Stomach smooth muscle (tissue), 2 donors: ENCODE results near the gene CCDC78.
A peak's percentile ranks its signal among the peaks of the same experiment; 100 is the strongest.
"Not testable (repeated sequence)": the region's sequence is repeated elsewhere in the genome, so short reads cannot be mapped to it uniquely, and the experiment has no call there.

Source experiments
- H3K27ac ChIP-seq: one replicate; pipeline ENCODE4 v1.7.0; 2013; ENCODE audit warnings: mild to moderate bottlenecking, low read length, inconsistent platforms
- H3K27me3 ChIP-seq, 2 donors: one replicate each; pipeline ENCODE4 v1.7.0; 2013; ENCODE audit warnings: low read length in 2 of 2; ENCODE audit not compliant: insufficient read depth in 2 of 2, control insufficient read depth in 1 of 2
- H3K36me3 ChIP-seq, 2 donors: one replicate each; pipeline ENCODE4 v1.7.0; 2013; ENCODE audit warnings: low read length in 2 of 2; ENCODE audit not compliant: control insufficient read depth in 2 of 2, insufficient read depth in 2 of 2
- H3K4me1 ChIP-seq: one replicate; pipeline ENCODE4 v1.7.0; 2013; ENCODE audit warnings: low read length; ENCODE audit not compliant: control insufficient read depth, insufficient read depth
- H3K4me3 ChIP-seq, 2 donors: one replicate each; pipeline ENCODE4 v1.7.0; 2013; ENCODE audit warnings: low read length in 2 of 2
- H3K9ac ChIP-seq, 2 donors: one replicate each; pipeline ENCODE4 v1.7.0; 2013; ENCODE audit warnings: low read length in 2 of 2, mild to moderate bottlenecking in 1 of 2
- H3K9me3 ChIP-seq, 2 donors: one replicate each; pipeline ENCODE4 v1.7.0; 2013; ENCODE audit warnings: low read length in 2 of 2; ENCODE audit not compliant: control insufficient read depth in 2 of 2
- donor health status: healthy.
- donor health status: Pancreatic carcinoma.

CCDC78 gene

GRCh38 chr16:760545-761343, 34.5 kb upstream of the CCDC78 start, which contains the start of gene MSLN:
TSS of gene MSLN (plus strand) at chr16:760734. CDS start at chr16:762681, 1,947 bp downstream.
- Histone ChIP-seq H3K4me3 (no peak within 1 kb of the TSS), H3K9me3 (peaks cover 0 to 4% of the 10 kb centered on the region in 2 donors), H3K36me3 (no peaks in the 10 kb centered on the region), H3K9ac (no peak within 1 kb of the TSS), H3K4me1 (no peaks in the 10 kb centered on the region), H3K27me3 (peaks cover 0 to 5% of the 10 kb centered on the region in 2 donors), H3K27ac (no peak within 1 kb of the TSS)

- peaks cover 0 to 5% of the 10 kb centered on the region in 2 donors for H3K27me3 ChIP-seq
- no peak overlapping the region for H3K9ac ChIP-seq
- peaks cover 0 to 4% of the 10 kb centered on the region in 2 donors for H3K9me3 ChIP-seq
- H3K27ac ChIP-seq: no peak overlapping the region
- no peaks in the 10 kb centered on the region for H3K4me1 ChIP-seq
- H3K36me3 ChIP-seq: no peaks in the 10 kb centered on the region
- H3K4me3 ChIP-seq: no peak overlapping the region
These were observed 33.8 kb upstream of the CCDC78 start for GRCh38 chr16:760065-760464.

- Histone ChIP-seq H3K4me1 (no peaks in the 10 kb centered on the region), H3K27ac (no peak overlapping the region), H3K9ac (no peak overlapping the region), H3K36me3 (no peaks in the 10 kb centered on the region), H3K4me3 (no peak overlapping the region), H3K9me3 (peaks cover 0 to 4% of the 10 kb centered on the region in 2 donors), H3K27me3 (peaks cover 0 to 5% of the 10 kb centered on the region in 2 donors)
These were observed 33.1 kb upstream of the CCDC78 start for GRCh38 chr16:759110-759910.

- Histone ChIP-seq H3K4me3 (no peak overlapping the region), H3K27me3 (peaks cover 2 to 4% of the 10 kb centered on the region in 2 donors), H3K4me1 (peaks cover 4% of the 10 kb centered on the region)
These were observed 30.2 kb upstream of the CCDC78 start for GRCh38 chr16:756428-756827.

GRCh38 chr16:754656-755055, 28.4 kb upstream of the CCDC78 start:
- Histone ChIP-seq H3K27ac (no peak overlapping the region), H3K4me3 (no peak overlapping the region), H3K27me3 (peaks cover 2 to 4% of the 10 kb centered on the region in 2 donors), H3K4me1 (peaks cover 4% of the 10 kb centered on the region), H3K36me3 (no peaks in the 10 kb centered on the region), H3K9me3 (peaks cover 0 to 4% of the 10 kb centered on the region in 2 donors), H3K9ac (no peak overlapping the region)

More at GRCh38 chr16:756428-756827, 30.2 kb upstream of the CCDC78 start:
- Histone ChIP-seq H3K9me3 (peaks cover 0 to 4% of the 10 kb centered on the region in 2 donors), H3K36me3 (no peaks in the 10 kb centered on the region), H3K9ac (no peak overlapping the region), H3K27ac (no peak overlapping the region)

GRCh38 chr16:754121-754607, 27.9 kb upstream of the CCDC78 start:
- not testable (repeated sequence) for H3K4me3 ChIP-seq, H3K9ac ChIP-seq, H3K36me3 ChIP-seq, H3K27me3 ChIP-seq, H3K9me3 ChIP-seq, H3K27ac ChIP-seq, H3K4me1 ChIP-seq

- no peak overlapping the region for H3K4me3 ChIP-seq
- no peak overlapping the region for H3K9ac ChIP-seq
- no peak overlapping the region for H3K27ac ChIP-seq
- peaks cover 0 to 4% of the 10 kb centered on the region in 2 donors for H3K9me3 ChIP-seq
- peaks cover 2 to 4% of the 10 kb centered on the region in 2 donors for H3K27me3 ChIP-seq
- H3K4me1 ChIP-seq: peaks cover 4% of the 10 kb centered on the region
- no peaks in the 10 kb centered on the region for H3K36me3 ChIP-seq
These were observed 25.7 kb upstream of the CCDC78 start for GRCh38 chr16:752007-752312.

- Histone ChIP-seq H3K36me3 (no peaks in the 10 kb centered on the region), H3K27ac (peak overlapping the region; percentile 18), H3K4me3 (no peak overlapping the region), H3K27me3 (peaks cover 1 to 4% of the 10 kb centered on the region in 2 donors), H3K9ac (no peak overlapping the region), H3K9me3 (peaks cover 0 to under 1% of the 10 kb centered on the region in 2 donors), H3K4me1 (peaks cover 4% of the 10 kb centered on the region)
These were observed 25.1 kb upstream of the CCDC78 start for GRCh38 chr16:751152-752006.

- Histone ChIP-seq H3K27me3 (peaks cover 0 to 4% of the 10 kb centered on the region in 2 donors), H3K9ac (no peak overlapping the region), H3K27ac (peak overlapping the region; percentile 18), H3K36me3 (no peaks in the 10 kb centered on the region), H3K4me3 (no peak overlapping the region), H3K9me3 (no peaks in the 10 kb centered on the region), H3K4me1 (peaks cover 4% of the 10 kb centered on the region)
These were observed 24.2 kb upstream of the CCDC78 start for GRCh38 chr16:750485-750884.

GRCh38 chr16:749010-749409, 22.8 kb upstream of the CCDC78 start:
- Histone ChIP-seq H3K9me3 (no peaks in the 10 kb centered on the region), H3K27ac (no peak overlapping the region), H3K9ac (no peak overlapping the region), H3K4me3 (no peak overlapping the region), H3K4me1 (peaks cover 4% of the 10 kb centered on the region), H3K27me3 (peaks cover 0 to 4% of the 10 kb centered on the region in 2 donors), H3K36me3 (no peaks in the 10 kb centered on the region)
